ENCODE data around the gene FMNL3. TPM values are rescaled to one million over a fixed set of nuclear protein-coding genes. Genes with fewer than 3 reads are reported as not detected.
"Not testable (repeated sequence)": the region's sequence is repeated elsewhere in the genome, so short reads cannot be mapped to it uniquely, and the experiment has no call there.

FMNL3 gene
- total RNA-seq, 1 donor from 2014 or later = 11.9 TPM

- Mint-ChIP-seq H3K36me3 (ENCODE audit: insufficient read depth) (no peaks in the 10 kb centered on the region), H3K9me3 (ENCODE audit: low read depth) (no peaks in the 10 kb centered on the region), H3K4me1 (ENCODE audit: low read depth) (peaks cover 18% of the 10 kb centered on the region), H3K27ac (no peak overlapping the region), H3K27me3 (peaks cover 19% of the 10 kb centered on the region), H3K4me3 (ENCODE audit: low read depth) (no peak overlapping the region)
- no peak for TF ChIP-seq CTCF (IDR thresholded peaks at IDR 0.05; ENCODE audit: unreplicated experiment)
- no peak for DNase-seq (ENCODE audit: low spot score, unreplicated experiment)
Observed at GRCh38 chr12:49619286-49619685, 87.9 kb downstream of the FMNL3 start.

GRCh38 chr12:49618576-49618975 is 88.6 kb downstream of the FMNL3 start:
- no peak overlapping the region for H3K4me3 Mint-ChIP-seq (ENCODE audit: low read depth)

GRCh38 chr12:49616533-49617219 is 90.5 kb downstream of the FMNL3 start:
- Mint-ChIP-seq H3K4me3 (ENCODE audit: low read depth) (no peak overlapping the region), H3K9me3 (ENCODE audit: low read depth) (peaks cover 4% of the 10 kb centered on the region), H3K27ac (no peak overlapping the region), H3K36me3 (ENCODE audit: insufficient read depth) (peaks cover 3% of the 10 kb centered on the region), H3K27me3 (peaks cover 19% of the 10 kb centered on the region), H3K4me1 (ENCODE audit: low read depth) (peaks cover 12% of the 10 kb centered on the region)
- no peak for DNase-seq (ENCODE audit: low spot score, unreplicated experiment)
- no peak for TF ChIP-seq CTCF (IDR thresholded peaks at IDR 0.05; ENCODE audit: unreplicated experiment)

More at GRCh38 chr12:49618576-49618975, 88.6 kb downstream of the FMNL3 start:
- Mint-ChIP-seq H3K9me3 (ENCODE audit: low read depth) (no peaks in the 10 kb centered on the region), H3K27me3 (peaks cover 19% of the 10 kb centered on the region), H3K36me3 (ENCODE audit: insufficient read depth) (no peaks in the 10 kb centered on the region), H3K4me1 (ENCODE audit: low read depth) (peaks cover 16% of the 10 kb centered on the region), H3K27ac (no peak overlapping the region)
- no peak for TF ChIP-seq CTCF (IDR thresholded peaks at IDR 0.05; ENCODE audit: unreplicated experiment)
- no peak for DNase-seq (ENCODE audit: low spot score, unreplicated experiment)

GRCh38 chr12:49615725-49616124 is 91.5 kb downstream of the FMNL3 start:
- Mint-ChIP-seq H3K27ac (no peak overlapping the region), H3K4me3 (ENCODE audit: low read depth) (no peak overlapping the region), H3K27me3 (peaks cover 19% of the 10 kb centered on the region), H3K4me1 (ENCODE audit: low read depth) (peaks cover 7% of the 10 kb centered on the region), H3K36me3 (ENCODE audit: insufficient read depth) (peaks cover 3% of the 10 kb centered on the region), H3K9me3 (ENCODE audit: low read depth) (peaks cover 4% of the 10 kb centered on the region)
- no peak for DNase-seq (ENCODE audit: low spot score, unreplicated experiment)
- no peak for TF ChIP-seq CTCF (IDR thresholded peaks at IDR 0.05; ENCODE audit: unreplicated experiment)

DNA sequence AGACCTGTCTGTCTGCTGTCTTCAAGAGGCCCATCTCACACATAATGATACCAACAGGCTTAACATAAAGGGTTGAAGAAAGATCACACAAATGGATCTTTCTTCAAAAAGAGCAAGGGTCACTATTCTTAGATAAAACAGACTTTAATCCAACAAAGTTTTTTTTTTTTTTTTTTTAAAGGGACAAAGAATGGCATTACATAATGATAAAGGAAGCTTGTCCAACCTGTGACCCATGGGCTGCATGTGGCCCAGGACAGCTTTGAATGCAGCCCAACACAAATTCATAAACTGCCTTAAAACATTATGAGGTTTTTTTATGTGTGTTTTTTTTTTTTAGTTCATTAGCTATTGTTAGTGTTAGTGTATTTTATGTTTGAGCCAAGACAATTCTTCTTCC is 95.0 kb downstream of the FMNL3 start:
- DNase-seq (ENCODE audit: low spot score, unreplicated experiment) = no peak
- Mint-ChIP-seq H3K4me1 (ENCODE audit: low read depth) (no peaks in the 10 kb centered on the region), H3K4me3 (ENCODE audit: low read depth) (no peak overlapping the region), H3K27me3 (peaks cover 8% of the 10 kb centered on the region), H3K9me3 (ENCODE audit: low read depth) (peaks cover 10% of the 10 kb centered on the region), H3K27ac (no peak overlapping the region), H3K36me3 (ENCODE audit: insufficient read depth) (peaks cover 6% of the 10 kb centered on the region)
- no peak for TF ChIP-seq CTCF (IDR thresholded peaks at IDR 0.05; ENCODE audit: unreplicated experiment)

DNA sequence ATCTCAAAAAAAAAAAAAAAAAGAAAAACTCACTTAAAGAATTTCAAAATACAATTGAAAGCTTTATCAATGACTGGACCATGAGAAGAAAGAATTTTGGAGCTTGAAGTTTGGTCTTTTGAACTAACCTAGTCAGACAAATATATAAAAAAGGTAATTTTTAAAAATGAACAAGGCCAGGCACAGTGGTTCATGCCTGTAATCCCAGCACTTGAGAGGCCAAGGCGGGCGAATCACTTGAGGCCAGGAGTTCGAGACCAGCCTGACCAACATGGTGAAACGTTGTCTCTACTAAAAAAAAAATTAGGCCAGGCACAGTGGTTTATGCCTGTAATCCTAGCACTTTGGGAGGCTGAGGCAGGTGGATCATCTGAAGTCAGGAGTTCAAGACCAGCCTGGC is 96.4 kb downstream of the FMNL3 start:
- H3K9me3 Mint-ChIP-seq (ENCODE audit: low read depth); H3K36me3 Mint-ChIP-seq (ENCODE audit: insufficient read depth); H3K27ac Mint-ChIP-seq; H3K4me1 Mint-ChIP-seq (ENCODE audit: low read depth); H3K4me3 Mint-ChIP-seq (ENCODE audit: low read depth); H3K27me3 Mint-ChIP-seq; DNase-seq (ENCODE audit: low spot score, unreplicated experiment): not testable (repeated sequence)

Measured in progenitor cell of endocrine pancreas (in vitro differentiated cells).